GM18907 (cell line): ENCODE data around the gene ZNF483.
A peak's percentile ranks its signal among the peaks of the same experiment; 100 is the strongest.
"Not testable (repeated sequence)": the region's sequence is repeated elsewhere in the genome, so short reads cannot be mapped to it uniquely, and the experiment has no call there.

Experiments
- ATAC-seq: cut with Tn5 transposase; IDR thresholded peaks from one replicate; pipeline ENCODE4 v1.9.1; 2021; ENCODE audit warnings: mild to moderate bottlenecking, moderate library complexity; ENCODE audit not compliant: unreplicated experiment

Gene ZNF483

DNA sequence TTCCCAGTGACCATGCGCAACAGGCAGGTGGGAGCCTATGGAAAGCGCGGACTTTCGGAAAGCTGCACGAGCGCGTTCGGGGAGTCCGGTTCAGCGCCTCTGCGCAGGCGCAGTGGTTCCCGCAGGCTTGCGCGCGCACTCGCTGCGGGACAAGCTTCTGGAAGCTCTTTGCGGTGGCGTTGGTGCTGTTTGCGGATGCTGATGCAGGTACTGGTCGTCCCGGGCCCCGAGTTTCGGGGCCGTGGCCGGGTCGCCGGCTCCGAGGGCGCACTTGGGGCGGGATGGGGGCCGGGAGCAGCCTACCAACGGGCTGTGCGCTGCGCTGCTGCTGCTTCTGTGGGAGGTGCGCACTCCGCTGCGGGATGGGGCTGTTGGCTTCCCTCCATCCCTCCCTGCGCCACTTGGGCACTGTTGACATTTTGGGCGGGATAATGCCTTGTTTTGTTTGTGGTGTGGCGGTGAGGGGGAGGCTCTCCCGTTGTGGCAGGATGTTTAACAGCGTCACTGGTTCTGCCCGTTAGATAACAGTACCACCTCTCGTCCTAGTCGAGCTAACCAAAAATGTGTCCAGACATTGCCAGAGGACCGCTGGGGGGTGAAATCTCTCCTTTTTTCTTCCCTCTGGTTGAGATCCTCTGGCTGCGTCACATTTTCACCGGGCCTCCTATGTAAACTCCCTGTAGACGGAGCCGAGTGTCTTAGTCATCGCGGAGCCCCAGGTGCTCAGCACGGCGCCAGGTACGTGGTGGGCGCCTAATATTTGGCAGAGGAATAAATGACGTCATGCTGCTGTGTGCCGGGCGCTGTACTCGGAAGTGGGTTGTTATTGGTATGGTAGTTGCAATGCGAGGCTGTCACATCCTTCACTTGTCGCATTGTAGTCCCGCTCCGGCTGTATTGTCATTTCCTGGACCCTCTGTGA lies at the start of gene ZNF483:
Gene ZNF483, plus strand, starts transcription at position 124 of the 922 bp plus-strand sequence. CDS start 2,217 bp downstream, outside the sequence.
- ATAC-seq = peak; percentile 52

GRCh38 chr9:111475195-111475594 lies 49.8 kb upstream of the ZNF483 start:
- no peak for ATAC-seq

DNA sequence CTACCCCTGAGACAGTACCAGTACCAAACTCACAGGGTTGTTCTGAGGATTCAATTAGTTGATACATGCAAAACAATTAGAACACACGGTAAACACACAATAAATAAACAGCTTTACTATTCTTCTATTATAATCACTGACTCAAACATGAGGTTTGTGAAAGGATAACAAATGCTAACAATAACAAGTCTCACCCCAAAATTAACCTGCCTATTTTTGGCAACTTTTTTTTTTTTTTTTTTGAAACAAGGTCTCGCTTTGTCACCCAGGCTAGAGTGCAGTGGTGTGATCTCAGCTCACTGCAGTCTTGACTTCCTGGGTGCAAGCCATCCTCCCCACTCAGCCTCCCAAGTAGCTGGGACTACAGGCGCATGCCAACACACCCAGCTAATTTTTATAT lies 47.3 kb upstream of the ZNF483 start:
- ATAC-seq = no peak

- no peak for ATAC-seq
Measured at GRCh38 chr9:111481885-111482636, 42.9 kb upstream of the ZNF483 start.

DNA sequence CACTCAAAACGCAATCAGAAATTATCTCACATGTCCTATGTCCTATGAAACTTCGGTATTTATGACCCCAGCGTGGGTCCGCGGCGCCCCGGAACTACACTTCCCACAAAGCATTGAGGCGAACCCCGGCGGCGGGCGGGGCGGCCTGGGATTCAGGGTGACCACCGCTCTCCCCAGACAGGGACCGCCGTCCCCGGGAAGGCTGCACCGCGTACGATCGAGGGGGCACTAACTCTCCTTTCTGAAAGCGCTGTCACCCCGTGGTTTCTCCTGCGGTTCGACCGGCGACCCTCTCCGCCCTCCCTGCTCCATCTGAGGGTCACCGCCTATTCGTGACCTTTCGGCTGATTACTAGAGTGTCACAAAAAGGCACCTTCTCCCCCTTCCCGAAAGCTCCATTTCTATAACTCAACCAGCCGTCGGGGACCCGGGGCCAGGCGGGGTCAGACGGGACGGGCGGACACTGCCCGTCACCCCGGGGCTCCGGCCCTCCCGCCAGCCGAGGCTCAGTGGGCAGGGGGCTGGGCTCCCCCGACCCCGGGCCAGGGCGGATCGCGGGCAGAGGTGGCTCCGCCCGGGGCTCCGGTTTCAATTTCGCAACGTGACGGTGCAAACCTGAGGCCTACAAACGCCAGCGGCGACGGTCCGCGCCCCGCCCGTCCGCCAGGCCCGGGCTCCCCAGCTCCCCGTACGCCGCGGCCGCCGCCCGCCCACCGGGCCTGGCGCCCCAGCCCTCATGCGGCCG lies 42.1 kb upstream of the ZNF483 start:
- ATAC-seq = peak; percentile 70

- peak; percentile 41 for ATAC-seq
Measured at GRCh38 chr9:111483439-111483857, 41.5 kb upstream of the ZNF483 start.

GRCh38 chr9:111483858-111484571 lies 41.0 kb upstream of the ZNF483 start, which contains the start of gene ECPAS:
Gene ECPAS, minus strand, starts transcription at chr9:111484383. Its CDS starts 11,465 bp downstream, at chr9:111472918.
- ATAC-seq = peak; percentile 68

DNA sequence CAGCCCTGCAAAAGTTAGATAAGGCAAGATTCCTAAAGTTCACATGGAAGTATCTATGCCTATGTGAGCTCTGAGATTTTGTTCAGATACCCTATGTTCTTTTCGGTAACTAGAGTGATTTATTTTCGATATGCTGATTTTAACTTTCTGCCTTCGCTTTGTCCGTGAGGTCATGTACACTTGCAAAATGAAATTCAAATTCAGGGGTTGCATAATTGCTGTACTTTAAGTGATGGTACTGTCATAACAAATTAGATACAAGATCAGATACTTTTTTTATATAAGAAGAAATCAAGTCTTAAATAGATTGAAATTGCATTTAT lies 40.4 kb upstream of the ZNF483 start:
- peak; percentile 1 for ATAC-seq

GRCh38 chr9:111497196-111497595 lies 27.8 kb upstream of the ZNF483 start:
- not testable (repeated sequence) for ATAC-seq

- no peak for ATAC-seq
Measured at GRCh38 chr9:111501005-111501562, 23.9 kb upstream of the ZNF483 start.

GRCh38 chr9:111501648-111502047 lies 23.3 kb upstream of the ZNF483 start:
- no peak for ATAC-seq

DNA sequence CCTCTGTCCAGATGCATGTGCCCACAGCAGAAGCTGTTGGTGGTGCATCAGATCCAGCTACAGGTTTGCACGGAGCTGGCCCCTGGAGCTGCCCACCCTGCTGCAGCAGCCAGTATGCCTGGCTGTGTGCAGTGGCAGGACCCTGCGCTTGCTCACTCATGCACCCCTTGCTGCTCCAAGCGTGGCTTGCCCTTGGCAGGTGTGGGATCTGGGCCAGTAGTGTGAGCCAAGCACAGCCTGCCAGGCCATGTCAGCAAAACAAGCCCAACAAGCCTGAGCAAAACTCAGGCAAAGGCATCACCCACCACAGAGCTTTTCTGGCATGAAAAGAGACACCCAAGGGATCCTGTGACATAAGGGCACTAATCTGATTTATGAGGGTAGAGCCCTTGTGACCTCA lies 22.5 kb upstream of the ZNF483 start:
- ATAC-seq = no peak

DNA sequence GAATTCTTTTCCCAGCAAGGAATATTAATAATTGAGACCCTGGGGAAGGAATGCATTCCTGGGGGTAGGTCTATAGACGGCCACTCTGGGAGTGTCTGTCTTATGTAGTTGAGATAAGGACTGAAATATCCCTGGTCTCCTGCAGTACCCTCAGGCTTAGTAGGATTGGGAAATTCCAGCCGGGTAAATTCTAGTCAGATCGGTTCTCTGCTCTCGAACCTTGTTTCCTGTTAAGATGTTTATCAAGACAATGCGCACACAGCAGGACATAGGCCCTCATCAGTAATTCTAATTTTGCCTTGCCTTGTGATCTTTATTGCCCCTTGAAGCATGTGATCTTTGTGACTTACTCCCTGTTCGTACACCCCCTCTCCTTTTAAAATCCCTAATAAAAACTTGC lies 13.4 kb upstream of the ZNF483 start:
- ATAC-seq = not testable (repeated sequence)

- no peak for ATAC-seq
Measured at GRCh38 chr9:111514967-111515366, 10.0 kb upstream of the ZNF483 start.

GRCh38 chr9:111516061-111516465 lies 8.9 kb upstream of the ZNF483 start:
- no peak for ATAC-seq

- no peak for ATAC-seq
Measured at GRCh38 chr9:111524731-111525055, 286 bp upstream of the ZNF483 start.

DNA sequence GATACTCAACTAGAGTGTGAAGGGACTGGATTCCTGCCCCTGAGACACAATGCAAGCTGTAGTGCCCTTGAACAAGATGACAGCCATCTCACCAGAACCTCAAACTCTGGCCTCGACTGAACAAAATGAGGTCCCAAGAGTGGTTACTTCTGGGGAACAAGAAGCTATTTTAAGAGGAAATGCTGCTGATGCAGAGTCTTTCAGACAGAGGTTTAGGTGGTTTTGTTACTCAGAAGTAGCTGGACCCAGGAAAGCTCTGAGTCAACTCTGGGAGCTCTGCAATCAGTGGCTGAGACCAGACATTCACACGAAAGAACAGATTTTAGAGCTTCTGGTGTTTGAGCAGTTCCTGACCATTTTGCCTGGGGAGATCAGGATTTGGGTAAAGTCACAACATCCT lies 2.4 kb downstream of the ZNF483 start:
- ATAC-seq = no peak

GRCh38 chr9:111529787-111530186 lies 4.8 kb downstream of the ZNF483 start:
- no peak for ATAC-seq

DNA sequence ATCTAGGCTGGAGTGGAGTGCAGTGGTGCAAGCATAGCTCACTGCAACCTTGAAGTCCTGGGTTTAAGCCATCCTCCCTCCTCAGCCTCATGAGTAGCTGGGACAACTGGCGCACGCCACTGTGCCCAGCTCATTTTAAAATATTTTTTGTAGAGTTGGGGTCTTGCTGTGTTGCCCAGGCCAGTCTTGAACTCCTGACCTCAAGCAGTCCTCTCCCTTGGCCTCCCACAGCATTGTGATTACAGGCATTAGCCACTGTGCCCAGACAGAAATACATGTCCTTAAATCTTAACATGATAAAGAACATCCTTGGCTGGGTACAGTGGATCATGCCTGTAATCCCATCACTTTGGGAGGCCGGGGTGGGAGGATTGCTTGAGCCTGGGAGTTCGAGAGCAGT lies 6.7 kb downstream of the ZNF483 start:
- no peak for ATAC-seq

GRCh38 chr9:111533099-111533790 lies 8.3 kb downstream of the ZNF483 start:
- ATAC-seq = no peak
